Hematopoietic multipotent progenitor cell (in vitro differentiated cells): ENCODE measurements around the gene SLC35B1. TPM values are rescaled to one million over a fixed set of nuclear protein-coding genes. Genes with fewer than 3 reads are reported as not detected.

ENCODE experiments used
- DNase-seq, 3 donors: peaks; one replicate each; pipeline ENCODE4 v3.0.0-alpha.2; 2011 to 2015; ENCODE audit warnings: low read depth in 2 of 3, low spot score in 2 of 3
- total RNA-seq: library from RNA; depleted of rRNA; stranded (reverse); fragments of >200 nt; gene quantifications from one replicate; pipeline ENCODE4 v1.2.3, GENCODE V29; 2012

Gene SLC35B1
- total RNA-seq = 30.2 TPM

- peak; percentile 82 to 99 (median 99) for DNase-seq
These were observed at the start of gene SLC35B1 for GRCh38 chr17:49707608-49708514. TSS of gene SLC35B1 (minus strand) at chr17:49707964. CDS start at chr17:49707833, 131 bp downstream.

- DNase-seq = no peak
These were observed 49.5 kb upstream of the SLC35B1 start for GRCh38 chr17:49757151-49757777.

- DNase-seq = no peak
These were observed 48.8 kb upstream of the SLC35B1 start for GRCh38 chr17:49756323-49757150.

- DNase-seq = no peak
These were observed 48.0 kb upstream of the SLC35B1 start for GRCh38 chr17:49755663-49756283.

- DNase-seq = no peak
These were observed 46.2 kb upstream of the SLC35B1 start for GRCh38 chr17:49753959-49754391.

GRCh38 chr17:49752508-49752907 is 44.7 kb upstream of the SLC35B1 start:
- DNase-seq = no peak

GRCh38 chr17:49749730-49750129 is 42.0 kb upstream of the SLC35B1 start:
- DNase-seq = no peak

GRCh38 chr17:49748791-49749190 is 41.0 kb upstream of the SLC35B1 start:
- peak in 2 of 3 donors; percentile 56 to 71 for DNase-seq

- DNase-seq = no peak
These were observed 40.5 kb upstream of the SLC35B1 start for GRCh38 chr17:49748223-49748622.

- no peak for DNase-seq
These were observed 39.9 kb upstream of the SLC35B1 start for GRCh38 chr17:49747632-49748031.

- no peak for DNase-seq
These were observed 39.2 kb upstream of the SLC35B1 start for GRCh38 chr17:49746791-49747490.

GRCh38 chr17:49745175-49746139 is 37.7 kb upstream of the SLC35B1 start:
- no peak for DNase-seq

- peak in 1 of 3 donors; percentile 39 for DNase-seq
These were observed 34.4 kb upstream of the SLC35B1 start for GRCh38 chr17:49742166-49742638.

- no peak for DNase-seq
These were observed 33.9 kb upstream of the SLC35B1 start for GRCh38 chr17:49741692-49742076.

- DNase-seq = no peak
These were observed 33.4 kb upstream of the SLC35B1 start for GRCh38 chr17:49741009-49741691.

GRCh38 chr17:49739641-49740271 is 32.0 kb upstream of the SLC35B1 start:
- DNase-seq = peak; percentile 91 to 100 (median 99)

- no peak for DNase-seq
These were observed 30.8 kb upstream of the SLC35B1 start for GRCh38 chr17:49738456-49739163.
